Measurements from ENCODE around the gene TMCC2. TPM values are rescaled to one million over a fixed set of nuclear protein-coding genes. Genes with fewer than 3 reads are reported as not detected.

The TMCC2 gene
- total RNA-seq, 6 donors from 2014 or later: 1.3 to 7.2 (median 3.8) TPM

- Histone ChIP-seq H3K4me1 (peaks cover 11 to 26% (median 14%) of the 10 kb centered on the region in 4 donors), H3K27ac (no peak overlapping the region), H3K9me3 (no peaks in the 10 kb centered on the region), H3K4me3 (no peak overlapping the region), H3K27me3 (no peaks in the 10 kb centered on the region), H3K36me3 (peaks cover 18 to 65% (median 59%) of the 10 kb centered on the region in 4 donors)
- DNase-seq (no peak), ATAC-seq (ENCODE audit: low FRiP score in 2 of 2) (no peak)
- TF ChIP-seq POLR2A (IDR thresholded peaks at IDR 0.05) (no peak), EP300 (IDR thresholded peaks at IDR 0.05) (no peak), POLR2AphosphoS5 (IDR thresholded peaks at IDR 0.05) (no peak), CTCF (IDR thresholded peaks at IDR 0.05) (no peak)
- WGBS, 2 donors: 91 to 92% methylated on average over 2 to 20 of the region's 20 CpGs
Observed at GRCh38 chr1:205303247-205303888, 75.6 kb downstream of the TMCC2 start.

GRCh38 chr1:205304046-205304694 is 76.4 kb downstream of the TMCC2 start:
- 95 to 100% methylated on average over 3 to 17 of the region's 19 CpGs for WGBS, 2 donors
- no peak overlapping the region for H3K27ac ChIP-seq
- no peak for TF ChIP-seq CTCF (IDR thresholded peaks at IDR 0.05)
- TF ChIP-seq POLR2AphosphoS5 (IDR thresholded peaks at IDR 0.05): no peak
- no peak for TF ChIP-seq EP300 (IDR thresholded peaks at IDR 0.05)

GRCh38 chr1:205304695-205305070 is 76.9 kb downstream of the TMCC2 start:
- Histone ChIP-seq H3K27ac (no peak overlapping the region), H3K36me3 (peaks cover 18 to 79% (median 70%) of the 10 kb centered on the region in 4 donors), H3K27me3 (no peaks in the 10 kb centered on the region), H3K9me3 (no peaks in the 10 kb centered on the region), H3K4me3 (no peak overlapping the region), H3K4me1 (peaks cover 11 to 26% (median 14%) of the 10 kb centered on the region in 4 donors)
- no peak for TF ChIP-seq CTCF (IDR thresholded peaks at IDR 0.05)
- TF ChIP-seq POLR2AphosphoS5 (IDR thresholded peaks at IDR 0.05): no peak
- no peak for TF ChIP-seq POLR2A (IDR thresholded peaks at IDR 0.05)
- no peak for TF ChIP-seq EP300 (IDR thresholded peaks at IDR 0.05)
- no peak for DNase-seq
- ATAC-seq (ENCODE audit: low FRiP score in 2 of 2): no peak
- 100% methylated on average over 1 of the region's 1 CpG for WGBS, 2 donors

More at GRCh38 chr1:205304046-205304694, 76.4 kb downstream of the TMCC2 start:
- no peaks in the 10 kb centered on the region for H3K9me3 ChIP-seq
- DNase-seq: peak in 1 of 2 donors; percentile 79
- H3K36me3 ChIP-seq: peaks cover 18 to 73% (median 67%) of the 10 kb centered on the region in 4 donors
- peaks cover 11 to 26% (median 14%) of the 10 kb centered on the region in 4 donors for H3K4me1 ChIP-seq
- H3K4me3 ChIP-seq: no peak overlapping the region
- ATAC-seq (ENCODE audit: low FRiP score in 2 of 2): no peak
- no peaks in the 10 kb centered on the region for H3K27me3 ChIP-seq

GRCh38 chr1:205306929-205307566 is 79.3 kb downstream of the TMCC2 start:
- ATAC-seq (ENCODE audit: low FRiP score in 2 of 2) (no peak), DNase-seq (no peak)
- TF ChIP-seq POLR2AphosphoS5 (IDR thresholded peaks at IDR 0.05): no peak
- TF ChIP-seq POLR2A (IDR thresholded peaks at IDR 0.05): no peak
- no peak for TF ChIP-seq EP300 (IDR thresholded peaks at IDR 0.05)
- TF ChIP-seq CTCF (IDR thresholded peaks at IDR 0.05): no peak
- 94 to 96% methylated on average over 4 to 7 of the region's 7 CpGs for WGBS, 2 donors
- no peaks in the 10 kb centered on the region for H3K9me3 ChIP-seq
- H3K36me3 ChIP-seq: peaks cover 18 to 95% (median 84%) of the 10 kb centered on the region in 4 donors
- H3K27me3 ChIP-seq: no peaks in the 10 kb centered on the region
- peaks cover under 1 to 13% (median 7%) of the 10 kb centered on the region in 4 donors for H3K4me1 ChIP-seq
- no peak overlapping the region for H3K27ac ChIP-seq
- H3K4me3 ChIP-seq: no peak overlapping the region

Measured in upper lobe of left lung (tissue), 6 donors.